ENCODE results near the gene PCDHAC1.

Gene PCDHAC1

GRCh38 chr5:140962190-140962589 lies 36.1 kb downstream of the PCDHAC1 start:
- H3K4ac ChIP-seq (ENCODE audit: low read length), result no peak overlapping the region
- H3K4me2 ChIP-seq (ENCODE audit: insufficient read depth, low read length, poor library complexity, severe bottlenecking), result no peak overlapping the region
- H2BK12ac ChIP-seq (ENCODE audit: low read length), result no peak overlapping the region
- no peaks in the 10 kb centered on the region for H3K36me3 ChIP-seq (replicated peaks in 1 of 2; ENCODE audit: control insufficient read depth in 2 of 2, insufficient read depth in 2 of 2, low read length in 2 of 2)
- no peaks in the 10 kb centered on the region for H3K79me1 ChIP-seq (ENCODE audit: low read depth, low read length)
- H3K14ac ChIP-seq (ENCODE audit: low read length), result no peak overlapping the region
- H4K91ac ChIP-seq (ENCODE audit: low read depth, low read length, poor library complexity), result no peak overlapping the region
- peaks cover 0 to 4% of the 10 kb centered on the region in 2 donors for H3K9me3 ChIP-seq (replicated peaks in 1 of 2; ENCODE audit: control insufficient read depth in 2 of 2, insufficient read depth in 1 of 2, low read depth in 1 of 2, low read length in 2 of 2)
- H3K9ac ChIP-seq (ENCODE audit: low read depth, low read length, poor library complexity), result no peak overlapping the region
- H2BK120ac ChIP-seq (ENCODE audit: low read depth, low read length), result no peak overlapping the region
- H2AFZ ChIP-seq (ENCODE audit: low read length), result no peak overlapping the region
- no CpG with 5 or more reads among the region's 1 CpG for WGBS, 2 donors (ENCODE audit: extremely low coverage in 2 of 2, insufficient read length in 2 of 2, insufficient replicate concordance in 1 of 2)
- no peak overlapping the region for H3K27ac ChIP-seq (replicated peaks; ENCODE audit: low read length)
- no peak for DNase-seq (ENCODE audit: low spot score)
- H3K18ac ChIP-seq (ENCODE audit: low read length), result no peak overlapping the region
- H2AK5ac ChIP-seq (ENCODE audit: low read depth, low read length), result no peak overlapping the region
- H4K8ac ChIP-seq (ENCODE audit: low read depth, low read length), result no peak overlapping the region
- no peak overlapping the region for H3K23ac ChIP-seq (ENCODE audit: low read depth, low read length, poor library complexity)
- H3K4me3 ChIP-seq (ENCODE audit: low read length in 2 of 2), result no peak overlapping the region
- no peak overlapping the region for H2BK5ac ChIP-seq (ENCODE audit: low read length)
- H3K4me1 ChIP-seq (ENCODE audit: control insufficient read depth in 2 of 2, insufficient read depth in 1 of 2, low read depth in 1 of 2, low read length in 2 of 2), result peaks cover 5 to 11% of the 10 kb centered on the region in 2 donors
- no peak overlapping the region for H2BK15ac ChIP-seq (ENCODE audit: low read length)
- peaks cover 0 to 6% (median 0%) of the 10 kb centered on the region in 3 experiments for H3K27me3 ChIP-seq (ENCODE audit: control insufficient read depth in 3 of 3, insufficient read depth in 3 of 3, low read depth in 1 of 3, low read length in 3 of 3)

GRCh38 chr5:140964356-140964755 lies 38.3 kb downstream of the PCDHAC1 start:
- Histone ChIP-seq H4K8ac (ENCODE audit: low read depth, low read length) (no peak overlapping the region), H3K14ac (ENCODE audit: low read length) (no peak overlapping the region), H2AFZ (ENCODE audit: low read length) (no peak overlapping the region), H2BK120ac (ENCODE audit: low read depth, low read length) (no peak overlapping the region), H3K18ac (ENCODE audit: low read length) (no peak overlapping the region), H2BK5ac (ENCODE audit: low read length) (no peak overlapping the region), H3K4me1 (ENCODE audit: control insufficient read depth in 2 of 2, insufficient read depth in 1 of 2, low read depth in 1 of 2, low read length in 2 of 2) (peaks cover 7 to 11% of the 10 kb centered on the region in 2 donors), H3K27ac (replicated peaks; ENCODE audit: low read length) (no peak overlapping the region), H3K27me3 (ENCODE audit: control insufficient read depth in 3 of 3, insufficient read depth in 3 of 3, low read depth in 1 of 3, low read length in 3 of 3) (peaks cover 0 to 14% (median 0%) of the 10 kb centered on the region in 3 experiments), H3K79me1 (ENCODE audit: low read depth, low read length) (no peaks in the 10 kb centered on the region), H3K4me2 (ENCODE audit: insufficient read depth, low read length, poor library complexity, severe bottlenecking) (no peak overlapping the region), H4K91ac (ENCODE audit: low read depth, low read length, poor library complexity) (no peak overlapping the region), H3K9me3 (replicated peaks in 1 of 2; ENCODE audit: control insufficient read depth in 2 of 2, insufficient read depth in 1 of 2, low read depth in 1 of 2, low read length in 2 of 2) (peaks cover 0 to 10% of the 10 kb centered on the region in 2 donors), H3K23ac (ENCODE audit: low read depth, low read length, poor library complexity) (no peak overlapping the region), H3K4me3 (ENCODE audit: low read length in 2 of 2) (no peak overlapping the region), H3K4ac (ENCODE audit: low read length) (no peak overlapping the region), H3K36me3 (replicated peaks in 1 of 2; ENCODE audit: control insufficient read depth in 2 of 2, insufficient read depth in 2 of 2, low read length in 2 of 2) (no peaks in the 10 kb centered on the region), H3K9ac (ENCODE audit: low read depth, low read length, poor library complexity) (no peak overlapping the region), H2AK5ac (ENCODE audit: low read depth, low read length) (no peak overlapping the region), H2BK12ac (ENCODE audit: low read length) (no peak overlapping the region), H2BK15ac (ENCODE audit: low read length) (no peak overlapping the region)
- no peak for DNase-seq (ENCODE audit: low spot score)
- WGBS, 2 donors (ENCODE audit: extremely low coverage in 2 of 2, insufficient read length in 2 of 2, insufficient replicate concordance in 1 of 2), result no CpG with 5 or more reads among the region's 3 CpGs

- H2BK120ac ChIP-seq (ENCODE audit: low read depth, low read length), result peak overlapping the region; percentile 16
- H3K23ac ChIP-seq (ENCODE audit: low read depth, low read length, poor library complexity), result no peak overlapping the region
- H3K4me1 ChIP-seq (ENCODE audit: control insufficient read depth in 2 of 2, insufficient read depth in 1 of 2, low read depth in 1 of 2, low read length in 2 of 2), result peaks cover 7 to 11% of the 10 kb centered on the region in 2 donors
- no peak overlapping the region for H3K4ac ChIP-seq (ENCODE audit: low read length)
- peak overlapping the region; percentile 98 for H3K4me2 ChIP-seq (ENCODE audit: insufficient read depth, low read length, poor library complexity, severe bottlenecking)
- H3K9ac ChIP-seq (ENCODE audit: low read depth, low read length, poor library complexity), result peak overlapping the region; percentile 55
- H3K4me3 ChIP-seq (ENCODE audit: low read length in 2 of 2), result peak overlapping the region; percentile 47 to 83
- H2AK5ac ChIP-seq (ENCODE audit: low read depth, low read length), result no peak overlapping the region
- H3K79me1 ChIP-seq (ENCODE audit: low read depth, low read length), result no peaks in the 10 kb centered on the region
- peak overlapping the region; percentile 66 for H2BK5ac ChIP-seq (ENCODE audit: low read length)
- no peaks in the 10 kb centered on the region for H3K36me3 ChIP-seq (replicated peaks in 1 of 2; ENCODE audit: control insufficient read depth in 2 of 2, insufficient read depth in 2 of 2, low read length in 2 of 2)
- H3K14ac ChIP-seq (ENCODE audit: low read length), result no peak overlapping the region
- peak overlapping the region; percentile 94 for H3K18ac ChIP-seq (ENCODE audit: low read length)
- peaks cover 0 to 14% (median 0%) of the 10 kb centered on the region in 3 experiments for H3K27me3 ChIP-seq (ENCODE audit: control insufficient read depth in 3 of 3, insufficient read depth in 3 of 3, low read depth in 1 of 3, low read length in 3 of 3)
- no peak overlapping the region for H4K8ac ChIP-seq (ENCODE audit: low read depth, low read length)
- H4K91ac ChIP-seq (ENCODE audit: low read depth, low read length, poor library complexity), result no peak overlapping the region
- H2BK15ac ChIP-seq (ENCODE audit: low read length), result peak overlapping the region; percentile 90
- H3K9me3 ChIP-seq (replicated peaks in 1 of 2; ENCODE audit: control insufficient read depth in 2 of 2, insufficient read depth in 1 of 2, low read depth in 1 of 2, low read length in 2 of 2), result peaks cover 0 to 10% of the 10 kb centered on the region in 2 donors
- DNase-seq (ENCODE audit: low spot score), result no peak
- no peak overlapping the region for H2BK12ac ChIP-seq (ENCODE audit: low read length)
- H3K27ac ChIP-seq (replicated peaks; ENCODE audit: low read length), result no peak overlapping the region
- H2AFZ ChIP-seq (ENCODE audit: low read length), result peak overlapping the region; percentile 88
- WGBS, 2 donors (ENCODE audit: extremely low coverage in 2 of 2, insufficient read length in 2 of 2, insufficient replicate concordance in 1 of 2), result no CpG with 5 or more reads among the region's 9 CpGs
Measured at GRCh38 chr5:140965905-140966292, 39.8 kb downstream of the PCDHAC1 start.

- Histone ChIP-seq H2BK12ac (ENCODE audit: low read length) (peak within 1 kb of the TSS; percentile 65), H4K91ac (ENCODE audit: low read depth, low read length, poor library complexity) (no peak within 1 kb of the TSS), H2AK5ac (ENCODE audit: low read depth, low read length) (peak within 1 kb of the TSS; percentile 58), H2BK120ac (ENCODE audit: low read depth, low read length) (peak within 1 kb of the TSS; percentile 16), H2BK5ac (ENCODE audit: low read length) (peak within 1 kb of the TSS; percentile 66), H4K8ac (ENCODE audit: low read depth, low read length) (no peak within 1 kb of the TSS), H3K4me2 (ENCODE audit: insufficient read depth, low read length, poor library complexity, severe bottlenecking) (peak within 1 kb of the TSS; percentile 98), H3K23ac (ENCODE audit: low read depth, low read length, poor library complexity) (peak within 1 kb of the TSS; percentile 45), H3K14ac (ENCODE audit: low read length) (peak within 1 kb of the TSS; percentile 32), H3K4me1 (ENCODE audit: control insufficient read depth in 2 of 2, insufficient read depth in 1 of 2, low read depth in 1 of 2, low read length in 2 of 2) (peaks cover 7 to 11% of the 10 kb centered on the region in 2 donors), H3K27me3 (ENCODE audit: control insufficient read depth in 3 of 3, insufficient read depth in 3 of 3, low read depth in 1 of 3, low read length in 3 of 3) (peaks cover 0 to 14% (median 0%) of the 10 kb centered on the region in 3 experiments), H3K27ac (replicated peaks; ENCODE audit: low read length) (no peak within 1 kb of the TSS), H3K4me3 (ENCODE audit: low read length in 2 of 2) (peak within 1 kb of the TSS; percentile 47 to 83), H3K36me3 (replicated peaks in 1 of 2; ENCODE audit: control insufficient read depth in 2 of 2, insufficient read depth in 2 of 2, low read length in 2 of 2) (no peaks in the 10 kb centered on the region), H2BK15ac (ENCODE audit: low read length) (peak within 1 kb of the TSS; percentile 90), H2AFZ (ENCODE audit: low read length) (peak within 1 kb of the TSS; percentile 88), H3K79me1 (ENCODE audit: low read depth, low read length) (no peaks in the 10 kb centered on the region), H3K18ac (ENCODE audit: low read length) (peak within 1 kb of the TSS; percentile 94), H3K9ac (ENCODE audit: low read depth, low read length, poor library complexity) (peak within 1 kb of the TSS; percentile 88), H3K4ac (ENCODE audit: low read length) (no peak within 1 kb of the TSS), H3K9me3 (replicated peaks in 1 of 2; ENCODE audit: control insufficient read depth in 2 of 2, insufficient read depth in 1 of 2, low read depth in 1 of 2, low read length in 2 of 2) (peaks cover 0 to 10% of the 10 kb centered on the region in 2 donors)
- no CpG with 5 or more reads among the region's 80 CpGs for WGBS, 2 donors (ENCODE audit: extremely low coverage in 2 of 2, insufficient read length in 2 of 2, insufficient replicate concordance in 1 of 2)
- peak; percentile 51 for DNase-seq (ENCODE audit: low spot score)
Measured at GRCh38 chr5:140966293-140967225, 40.5 kb downstream of the PCDHAC1 start, which contains the start of gene PCDHAC2. PCDHAC2 (plus strand) TSS chr5:140966476; CDS start chr5:140966767, 291 bp downstream.

Data from neuronal stem cell (in vitro differentiated cells).